Measurements from ENCODE around the gene DVL2.

- TF ChIP-seq POLR2A (IDR thresholded peaks at IDR 0.05; ENCODE audit: extremely low read depth, insufficient read length) (no peak), CTCF (IDR thresholded peaks at IDR 0.05; ENCODE audit: low read depth, low read length) (no peak), MAX (IDR thresholded peaks at IDR 0.05; ENCODE audit: low read depth, low read length) (no peak)
Observed at GRCh38 chr17:7176841-7177190, 57.5 kb downstream of the DVL2 start.

Measured in NB4 (cell line).